Measurements from ENCODE around the gene CAPN10.
A peak's percentile ranks its signal among the peaks of the same experiment; 100 is the strongest.

Gene CAPN10

DNA sequence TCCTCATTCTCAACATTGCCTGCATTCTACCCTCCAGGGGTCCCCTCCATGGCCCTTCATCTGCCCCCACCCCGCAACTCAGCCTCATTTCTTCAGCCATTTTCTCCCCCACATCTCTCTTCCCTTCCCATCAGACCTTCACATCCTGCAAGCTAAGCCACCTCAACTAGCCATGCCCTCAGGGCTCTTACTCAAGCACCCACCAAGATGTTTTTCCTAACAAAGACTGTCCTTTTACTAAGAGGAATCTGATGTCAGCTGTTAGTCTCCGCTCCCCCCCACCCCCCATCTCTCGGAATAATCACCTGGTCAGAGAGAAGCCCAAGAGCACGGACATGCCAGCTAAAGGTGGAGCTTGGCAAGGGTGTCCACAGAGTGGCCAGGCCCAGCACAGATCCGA lies 4.7 kb upstream of the CAPN10 start:
- peaks cover 9% of the 10 kb centered on the region for H3K36me3 ChIP-seq (replicated peaks)
- no peak for TF ChIP-seq CTCF (IDR thresholded peaks at IDR 0.05; ENCODE audit: low read depth, low read length, missing control alignments)
- in situ Hi-C loops (cut with HindIII; ENCODE audit: low pct_ligation_motif_present, low sequenced_read_pairs): no loop called here

DNA sequence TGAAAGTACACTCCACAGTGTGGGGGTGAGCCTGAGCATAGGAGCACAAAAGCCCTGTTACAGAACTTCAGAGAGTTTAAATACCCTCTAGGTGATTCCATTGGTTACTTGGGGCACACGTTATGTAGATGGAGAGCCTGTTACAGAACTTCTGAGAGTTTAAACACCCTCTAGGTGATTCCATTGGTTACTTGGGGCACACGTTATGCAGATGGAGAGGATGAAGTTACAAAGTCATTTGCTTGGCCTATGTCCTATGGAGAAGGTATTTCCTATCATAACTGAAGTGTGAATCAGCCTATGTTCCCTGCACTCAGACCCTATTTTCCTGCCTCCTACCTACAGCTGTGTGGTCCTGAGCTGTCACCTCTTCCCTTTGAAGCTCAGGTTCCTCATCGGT lies 3.8 kb upstream of the CAPN10 start:
- Histone ChIP-seq H3K27me3 (replicated peaks) (no peaks in the 10 kb centered on the region), H3K27ac (no peak overlapping the region), H3K36me3 (replicated peaks) (peaks cover 4% of the 10 kb centered on the region), H3K4me3 (ENCODE audit: low read depth, low read length) (no peak overlapping the region)
- TF ChIP-seq CTCF (IDR thresholded peaks at IDR 0.05; ENCODE audit: low read depth, low read length, missing control alignments): no peak
- in situ Hi-C loops (cut with HindIII; ENCODE audit: low pct_ligation_motif_present, low sequenced_read_pairs): no loop called here
- DNase-seq: no peak

More for the DNA sequence above, 4.7 kb upstream of the CAPN10 start:
- Histone ChIP-seq H3K4me3 (ENCODE audit: low read depth, low read length) (no peak overlapping the region), H3K27ac (no peak overlapping the region), H3K27me3 (replicated peaks) (no peaks in the 10 kb centered on the region)
- no peak for DNase-seq

GRCh38 chr2:240583774-240584173 lies 2.8 kb upstream of the CAPN10 start:
- H3K27ac ChIP-seq: peak overlapping the region; percentile 49

DNA sequence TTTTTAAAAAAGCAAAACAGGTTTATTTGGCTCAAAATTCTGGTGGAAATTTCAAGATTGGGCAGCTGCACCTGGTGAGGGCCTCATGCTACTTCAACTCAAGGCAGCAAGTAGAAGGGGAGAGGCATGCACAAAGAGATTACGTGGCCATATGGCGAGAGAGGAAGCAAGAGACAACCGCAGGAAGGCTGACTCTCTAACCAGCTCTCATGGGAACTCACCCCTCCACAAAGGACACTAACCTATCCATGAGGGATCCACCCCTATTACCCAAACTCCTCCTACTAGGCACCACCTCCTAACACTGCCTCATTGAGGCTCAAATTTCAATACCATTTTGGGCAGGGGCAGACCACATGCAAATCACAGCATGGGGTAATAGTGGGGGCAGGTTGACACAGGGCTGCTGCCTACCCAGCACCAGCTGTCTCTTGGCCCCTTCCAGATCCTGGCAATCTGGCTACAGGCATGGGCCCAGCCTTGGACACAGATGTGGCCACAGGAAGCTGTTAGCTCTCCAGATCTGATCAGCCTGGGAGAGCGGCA lies 2.0 kb upstream of the CAPN10 start:
- in situ Hi-C loops (cut with HindIII; ENCODE audit: low pct_ligation_motif_present, low sequenced_read_pairs): no loop called here
- Histone ChIP-seq H3K4me3 (ENCODE audit: low read depth, low read length) (no peak overlapping the region), H3K27me3 (replicated peaks) (no peaks in the 10 kb centered on the region), H3K36me3 (replicated peaks) (no peaks in the 10 kb centered on the region), H3K27ac (peak overlapping the region; percentile 49)
- DNase-seq: peak; percentile 82
- no peak for TF ChIP-seq CTCF (IDR thresholded peaks at IDR 0.05; ENCODE audit: low read depth, low read length, missing control alignments)

More at GRCh38 chr2:240583774-240584173, 2.8 kb upstream of the CAPN10 start:
- no peaks in the 10 kb centered on the region for H3K36me3 ChIP-seq (replicated peaks)
- no peak for TF ChIP-seq CTCF (IDR thresholded peaks at IDR 0.05; ENCODE audit: low read depth, low read length, missing control alignments)
- no peak overlapping the region for H3K4me3 ChIP-seq (ENCODE audit: low read depth, low read length)
- in situ Hi-C loops (cut with HindIII; ENCODE audit: low pct_ligation_motif_present, low sequenced_read_pairs): no loop called here
- DNase-seq: no peak
- H3K27me3 ChIP-seq (replicated peaks): no peaks in the 10 kb centered on the region

GRCh38 chr2:240585101-240585500 lies 1.4 kb upstream of the CAPN10 start:
- H3K27me3 ChIP-seq (replicated peaks): no peaks in the 10 kb centered on the region
- H3K4me3 ChIP-seq (ENCODE audit: low read depth, low read length): peak overlapping the region; percentile 96
- TF ChIP-seq CTCF (IDR thresholded peaks at IDR 0.05; ENCODE audit: low read depth, low read length, missing control alignments): no peak
- no peaks in the 10 kb centered on the region for H3K36me3 ChIP-seq (replicated peaks)
- no peak for DNase-seq
- in situ Hi-C loops (cut with HindIII; ENCODE audit: low pct_ligation_motif_present, low sequenced_read_pairs): no loop called here
- peak overlapping the region; percentile 49 for H3K27ac ChIP-seq

DNA sequence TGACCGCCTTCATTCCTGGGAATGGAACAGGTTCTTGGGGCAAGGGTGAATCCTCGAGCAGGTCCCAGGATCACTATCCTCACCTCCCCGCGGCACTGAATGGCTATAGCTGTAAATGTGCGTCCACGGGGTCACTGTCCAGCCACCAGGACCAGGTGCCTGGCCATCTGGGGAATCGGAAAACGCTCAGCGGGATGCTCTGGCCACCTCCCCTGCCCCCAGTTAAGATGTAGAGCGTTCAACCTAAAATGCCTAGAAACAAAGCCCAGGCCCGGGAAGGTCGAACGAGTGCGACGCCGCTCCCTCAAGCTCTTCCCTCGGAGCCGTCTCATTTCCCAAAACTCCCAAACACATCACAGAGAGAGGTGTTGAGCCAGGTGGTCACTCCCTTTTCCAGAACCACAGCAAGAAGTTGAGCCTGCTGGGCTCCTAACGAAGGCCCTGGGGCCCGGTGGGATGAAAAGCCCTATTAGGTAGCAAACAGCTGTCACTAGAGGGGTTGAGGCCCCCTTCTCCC lies 795 bp upstream of the CAPN10 start:
- in situ Hi-C loops (cut with HindIII; ENCODE audit: low pct_ligation_motif_present, low sequenced_read_pairs): no loop called here
- no peaks in the 10 kb centered on the region for H3K27me3 ChIP-seq (replicated peaks)

More for the DNA sequence above, 795 bp upstream of the CAPN10 start:
- no peak for TF ChIP-seq CTCF (IDR thresholded peaks at IDR 0.05; ENCODE audit: low read depth, low read length, missing control alignments)
- no peak for DNase-seq
- Histone ChIP-seq H3K36me3 (replicated peaks) (peaks cover 1% of the 10 kb centered on the region), H3K4me3 (ENCODE audit: low read depth, low read length) (peak overlapping the region; percentile 96), H3K27ac (peak overlapping the region; percentile 90)
